Measurements from ENCODE around the gene AHSG. TPM values are rescaled to one million over a fixed set of nuclear protein-coding genes. Genes with fewer than 3 reads are reported as not detected.

AHSG gene
- total and polyA plus RNA-seq, 10 donors: 0.30 TPM; not detected in 9

DNA sequence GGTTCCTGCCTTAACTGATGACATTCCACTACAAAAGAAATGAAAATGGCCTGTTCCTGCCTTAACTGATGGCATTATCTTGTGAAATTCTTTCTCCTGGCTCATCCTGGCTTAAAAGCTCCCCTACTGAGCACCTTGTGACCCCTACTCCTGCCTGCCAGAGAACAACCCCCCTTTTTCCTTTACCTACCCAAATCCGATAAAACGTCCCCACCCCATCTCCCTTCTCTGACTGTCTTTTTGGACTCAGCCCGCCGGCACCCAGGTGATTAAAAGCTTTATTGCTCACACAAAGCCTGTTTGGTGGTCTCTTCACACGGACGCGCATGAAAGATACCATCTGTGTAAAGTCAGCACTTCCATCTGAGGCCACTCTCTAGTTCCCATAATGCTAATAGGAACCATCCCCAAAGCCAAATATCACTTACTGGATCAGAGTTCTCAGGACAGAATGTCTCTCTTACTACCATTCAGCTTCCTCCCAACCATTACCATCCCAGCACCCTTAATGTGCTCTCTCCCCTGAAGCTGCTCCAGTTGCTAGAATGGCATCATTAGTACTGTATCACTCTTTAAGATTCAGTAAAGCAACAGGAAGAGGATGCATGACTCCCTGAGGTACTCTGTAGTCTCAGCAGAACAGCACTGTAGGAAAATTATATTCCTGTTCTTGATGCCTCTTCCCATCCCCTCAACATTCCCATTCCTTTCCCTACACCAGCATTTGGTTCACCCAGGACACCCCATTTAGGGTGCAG lies 50.7 kb downstream of the AHSG start:
- no peaks in the 10 kb centered on the region for H3K36me3 ChIP-seq
- WGBS, 5 donors: 37 to 64% (median 47%) methylated on average over 7 of the region's 7 CpGs
- no peak for TF ChIP-seq POLR2AphosphoS5 (IDR thresholded peaks at IDR 0.05)
- TF ChIP-seq POLR2A (IDR thresholded peaks at IDR 0.05): no peak
- peaks cover 0 to 11% (median 0%) of the 10 kb centered on the region in 7 donors for H3K27me3 ChIP-seq (replicated peaks in 1 of 7)
- H3K4me1 ChIP-seq: no peaks in the 10 kb centered on the region
- DNase-seq: no peak
- H3K27ac ChIP-seq: no peak overlapping the region
- intact Hi-C loops (cut with DNase I; ENCODE audit: low total_unique reads): no loop called here
- H3K4me3 ChIP-seq: no peak overlapping the region
- no peaks in the 10 kb centered on the region for H3K9me3 ChIP-seq

GRCh38 chr3:186664119-186664495 lies 51.2 kb downstream of the AHSG start:
- no peak overlapping the region for H3K4me3 ChIP-seq
- no peak overlapping the region for H3K27ac ChIP-seq
- no peaks in the 10 kb centered on the region for H3K9me3 ChIP-seq
- H3K4me1 ChIP-seq: no peaks in the 10 kb centered on the region
- no peak for DNase-seq
- no peak for TF ChIP-seq POLR2AphosphoS5 (IDR thresholded peaks at IDR 0.05)
- no peak for TF ChIP-seq POLR2A (IDR thresholded peaks at IDR 0.05)
- TF ChIP-seq, protein P1, sequence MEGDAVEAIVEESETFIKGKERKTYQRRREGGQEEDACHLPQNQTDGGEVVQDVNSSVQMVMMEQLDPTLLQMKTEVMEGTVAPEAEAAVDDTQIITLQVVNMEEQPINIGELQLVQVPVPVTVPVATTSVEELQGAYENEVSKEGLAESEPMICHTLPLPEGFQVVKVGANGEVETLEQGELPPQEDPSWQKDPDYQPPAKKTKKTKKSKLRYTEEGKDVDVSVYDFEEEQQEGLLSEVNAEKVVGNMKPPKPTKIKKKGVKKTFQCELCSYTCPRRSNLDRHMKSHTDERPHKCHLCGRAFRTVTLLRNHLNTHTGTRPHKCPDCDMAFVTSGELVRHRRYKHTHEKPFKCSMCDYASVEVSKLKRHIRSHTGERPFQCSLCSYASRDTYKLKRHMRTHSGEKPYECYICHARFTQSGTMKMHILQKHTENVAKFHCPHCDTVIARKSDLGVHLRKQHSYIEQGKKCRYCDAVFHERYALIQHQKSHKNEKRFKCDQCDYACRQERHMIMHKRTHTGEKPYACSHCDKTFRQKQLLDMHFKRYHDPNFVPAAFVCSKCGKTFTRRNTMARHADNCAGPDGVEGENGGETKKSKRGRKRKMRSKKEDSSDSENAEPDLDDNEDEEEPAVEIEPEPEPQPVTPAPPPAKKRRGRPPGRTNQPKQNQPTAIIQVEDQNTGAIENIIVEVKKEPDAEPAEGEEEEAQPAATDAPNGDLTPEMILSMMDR (IDR thresholded peaks at IDR 0.05 in 8 of 11, conservative IDR thresholded peaks at IDR 0.05 in 3 of 11): no peak
- no peaks in the 10 kb centered on the region for H3K36me3 ChIP-seq
- peaks cover 0 to 11% (median 0%) of the 10 kb centered on the region in 7 donors for H3K27me3 ChIP-seq (replicated peaks in 1 of 7)
- intact Hi-C loops (cut with DNase I; ENCODE audit: low total_unique reads): no loop called here

DNA sequence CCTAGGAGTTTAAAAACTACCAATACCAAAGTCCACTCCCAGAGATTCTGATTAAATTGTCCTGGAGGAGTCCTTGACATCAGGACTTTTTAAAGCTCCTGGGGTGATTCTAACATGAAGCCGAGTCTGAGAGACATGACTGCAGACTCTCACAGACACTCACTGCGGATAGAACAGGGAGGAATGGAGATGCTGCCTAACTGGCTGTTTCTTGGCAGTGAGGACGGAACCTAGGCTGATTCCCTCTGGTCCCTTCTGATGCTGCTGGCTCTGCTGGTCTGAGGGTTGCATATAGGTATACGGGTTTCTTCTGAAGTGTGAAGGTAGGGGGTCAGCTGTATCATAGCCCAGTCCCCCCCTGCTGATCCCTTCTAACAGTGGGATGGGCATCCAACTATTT lies 51.6 kb downstream of the AHSG start:
- H3K36me3 ChIP-seq: no peaks in the 10 kb centered on the region
- TF ChIP-seq POLR2A (IDR thresholded peaks at IDR 0.05) (no peak), POLR2AphosphoS5 (IDR thresholded peaks at IDR 0.05) (no peak)
- TF ChIP-seq, protein P1 (IDR thresholded peaks at IDR 0.05 in 8 of 11, conservative IDR thresholded peaks at IDR 0.05 in 3 of 11): no peak
- no peak overlapping the region for H3K27ac ChIP-seq
- DNase-seq: no peak
- WGBS, 5 donors: 54 to 69% (median 65%) methylated on average over 3 to 4 of the region's 4 CpGs
- H3K27me3 ChIP-seq (replicated peaks in 1 of 7): peaks cover 0 to 11% (median 0%) of the 10 kb centered on the region in 7 donors
- no peak overlapping the region for H3K4me3 ChIP-seq
- H3K9me3 ChIP-seq: no peaks in the 10 kb centered on the region
- no peaks in the 10 kb centered on the region for H3K4me1 ChIP-seq
- intact Hi-C loops (cut with DNase I; ENCODE audit: low total_unique reads): no loop called here

GRCh38 chr3:186665625-186666188 lies 52.8 kb downstream of the AHSG start, which contains the start of gene HRG:
Gene HRG (plus strand): TSS chr3:186666014. CDS start chr3:186666032, 18 bp downstream.
- Histone ChIP-seq H3K36me3 (no peaks in the 10 kb centered on the region), H3K4me3 (no peak within 1 kb of the TSS), H3K27ac (no peak within 1 kb of the TSS), H3K4me1 (no peaks in the 10 kb centered on the region), H3K27me3 (replicated peaks in 1 of 7) (peaks cover 0 to 11% (median 0%) of the 10 kb centered on the region in 7 donors), H3K9me3 (no peaks in the 10 kb centered on the region)
- no peak for DNase-seq
- 87 to 91% (median 89%) methylated on average over 8 of the region's 8 CpGs for WGBS, 5 donors
- intact Hi-C loops (cut with DNase I; ENCODE audit: low total_unique reads): no loop called here
- TF ChIP-seq, protein P1 (IDR thresholded peaks at IDR 0.05 in 8 of 11, conservative IDR thresholded peaks at IDR 0.05 in 3 of 11): no peak
- TF ChIP-seq POLR2A (IDR thresholded peaks at IDR 0.05) (no peak), POLR2AphosphoS5 (IDR thresholded peaks at IDR 0.05) (no peak)
